Activated CD8-positive, alpha-beta memory T cell treated with anti-CD3 and anti-CD28 coated beads, Interleukin-2, amount 50 U/mL, for 24 hours (primary cell): Measurements from ENCODE around the gene AGER.

Experiments used
- DNase-seq: peaks from one replicate; pipeline ENCODE4 v3.0.0-alpha.2; 2020; ENCODE audit errors: extremely low read depth

Gene AGER

DNA sequence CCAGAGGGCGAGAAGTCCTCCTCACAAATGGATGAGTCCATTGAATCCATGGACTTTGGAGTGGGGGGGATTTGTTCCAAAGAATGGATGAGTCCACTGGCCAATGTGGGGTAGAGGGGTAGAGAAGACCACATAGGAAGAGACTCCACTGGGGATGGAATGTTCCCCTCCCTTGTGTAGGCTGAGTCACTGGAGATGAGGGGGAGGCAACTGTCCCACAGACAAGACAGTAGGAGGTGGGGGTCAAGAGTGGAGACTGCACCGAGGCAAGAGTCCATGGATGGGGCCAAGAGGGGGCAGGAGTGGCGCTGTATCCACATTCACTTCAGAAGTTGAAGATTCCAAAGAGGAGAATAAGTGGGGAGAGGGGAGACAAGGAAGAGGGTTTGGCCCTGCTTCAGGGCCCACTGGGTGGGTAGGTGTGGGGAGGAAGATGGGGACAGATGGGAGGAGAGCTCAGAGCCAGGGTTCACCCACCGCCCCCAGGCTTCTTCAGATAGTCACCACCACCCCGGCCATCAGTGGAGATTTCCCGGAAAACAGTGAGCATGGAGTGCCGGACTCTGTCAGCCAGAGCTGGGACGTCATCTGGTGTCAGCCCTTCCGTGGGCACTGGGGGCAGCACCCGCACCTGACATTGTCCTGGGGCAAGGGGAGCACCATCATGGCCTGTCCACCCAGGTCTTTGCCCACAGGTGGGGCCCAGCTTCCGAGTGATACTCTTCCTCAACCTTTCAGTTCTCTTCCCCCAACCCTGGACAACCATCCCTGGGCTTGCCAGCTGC, 15.1 kb downstream of the AGER start:
- DNase-seq = no peak

DNA sequence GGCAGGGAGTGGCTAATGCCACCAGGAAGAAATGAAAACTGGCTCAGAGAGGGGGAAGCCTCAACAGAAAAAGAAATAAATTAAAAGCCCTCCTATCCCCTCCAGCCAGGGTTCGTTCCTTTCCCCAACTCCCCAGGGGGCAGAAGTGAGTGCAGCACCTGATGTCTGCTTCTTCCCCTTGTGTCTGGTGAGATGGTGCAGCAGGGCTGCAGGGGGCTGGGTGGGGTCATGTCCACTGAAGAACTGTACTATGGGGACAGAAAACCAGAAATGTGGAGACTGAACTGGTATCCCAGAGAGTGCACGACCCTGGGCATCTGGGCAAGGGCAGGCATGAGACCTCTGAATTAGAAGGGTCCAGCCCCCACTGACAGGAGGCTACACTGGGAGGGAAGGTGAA, 15.7 kb downstream of the AGER start:
- no peak for DNase-seq

DNA sequence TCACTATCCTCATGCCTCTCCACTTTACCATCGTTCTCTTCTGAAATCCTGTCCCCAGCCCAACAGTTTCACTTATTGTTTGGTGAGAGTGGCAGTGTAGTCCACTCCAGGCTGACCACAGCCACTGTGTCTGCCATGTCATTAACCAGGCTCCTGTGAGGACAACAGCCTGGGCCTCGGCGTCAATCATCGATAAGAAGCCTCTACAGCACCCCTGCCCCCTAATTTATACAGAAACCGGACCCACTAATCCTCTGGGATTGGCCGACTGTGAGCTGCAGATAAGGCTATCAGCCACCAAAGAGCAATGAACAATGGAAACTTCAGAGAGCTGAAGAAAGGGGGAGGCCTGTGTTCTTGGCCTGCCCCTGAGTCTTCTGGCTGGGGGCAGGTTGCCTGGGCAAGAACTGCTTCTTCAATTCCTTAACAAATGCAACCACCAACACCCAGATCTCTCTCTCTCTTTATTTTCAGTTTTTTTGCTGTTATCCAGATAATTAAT, 16.2 kb downstream of the AGER start:
- no peak for DNase-seq

DNA sequence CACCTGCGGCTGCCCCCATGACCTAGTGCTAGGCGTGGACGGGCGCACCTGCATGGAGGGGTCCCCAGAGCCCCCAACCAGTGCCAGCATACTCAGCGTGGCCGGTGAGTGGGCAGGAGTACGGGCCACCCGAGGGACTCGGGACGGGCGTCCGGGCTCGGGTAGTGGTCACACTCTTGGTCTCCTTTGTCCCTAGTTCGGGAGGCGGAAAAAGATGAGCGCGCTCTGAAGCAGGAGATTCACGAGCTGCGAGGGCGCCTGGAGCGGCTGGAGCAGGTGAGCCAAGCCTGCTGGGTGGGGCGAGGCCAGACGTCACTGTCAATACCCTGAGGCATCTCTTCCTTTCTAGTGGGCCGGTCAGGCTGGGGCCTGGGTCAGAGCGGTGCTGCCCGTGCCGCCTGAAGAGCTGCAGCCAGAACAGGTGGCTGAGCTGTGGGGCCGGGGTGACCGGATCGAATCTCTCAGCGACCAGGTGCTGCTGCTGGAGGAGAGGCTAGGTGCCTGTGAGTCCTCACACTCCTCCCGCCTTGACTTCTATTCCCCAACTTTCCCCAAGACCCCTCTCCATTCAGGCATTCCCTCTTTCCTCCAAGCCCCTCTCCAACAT, 16.8 kb downstream of the AGER start:
- no peak for DNase-seq

DNA sequence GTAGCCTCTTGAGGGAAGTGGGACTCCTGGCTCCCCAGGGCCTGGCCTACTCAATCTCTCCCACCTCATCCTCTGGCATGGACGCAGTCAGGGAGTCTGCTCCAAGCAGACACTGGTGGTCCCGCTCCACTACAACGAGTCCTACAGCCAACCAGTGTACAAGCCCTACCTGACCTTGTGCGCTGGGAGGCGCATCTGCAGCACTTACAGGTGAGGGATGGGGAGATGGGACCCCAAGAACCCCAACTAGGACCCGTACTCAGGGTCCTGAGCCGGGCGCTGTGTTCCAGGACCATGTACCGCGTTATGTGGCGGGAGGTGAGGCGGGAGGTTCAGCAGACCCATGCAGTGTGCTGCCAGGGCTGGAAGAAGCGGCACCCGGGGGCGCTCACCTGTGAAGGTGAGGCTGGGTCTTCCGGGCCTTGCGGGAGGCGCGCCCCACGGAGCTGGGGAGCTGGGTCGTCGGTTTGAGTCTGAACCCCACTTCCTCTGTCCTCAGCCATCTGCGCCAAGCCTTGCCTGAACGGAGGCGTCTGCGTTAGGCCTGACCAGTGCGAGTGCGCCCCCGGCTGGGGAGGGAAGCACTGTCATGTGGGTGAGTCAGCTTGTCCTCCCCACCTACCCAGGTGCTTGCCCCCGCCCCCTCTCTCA, 17.5 kb downstream of the AGER start:
- DNase-seq = no peak

DNA sequence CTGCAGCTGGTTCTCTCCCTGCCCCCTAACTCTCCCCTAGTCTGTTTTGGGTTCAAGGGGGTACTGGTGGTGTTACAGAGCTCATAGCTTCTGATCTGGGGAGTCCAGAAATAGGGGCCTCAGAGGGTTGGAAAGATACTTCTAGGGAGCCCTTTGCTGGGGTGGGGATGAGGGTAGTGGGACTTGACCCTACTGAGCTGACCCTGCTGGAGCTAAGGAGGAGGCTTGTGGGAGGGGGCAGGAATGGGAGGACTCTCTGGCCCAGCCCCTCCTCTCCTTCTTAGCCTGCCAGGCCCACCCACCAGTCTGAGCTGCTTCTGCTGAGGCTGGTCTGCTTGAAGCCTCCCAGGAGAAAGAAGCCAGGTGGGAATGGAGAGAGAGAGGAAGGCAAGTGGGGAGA, 19.8 kb downstream of the AGER start, which contains the start of gene EGFL8:
TSS of gene EGFL8 (plus strand) at position 301 of the 400 bp plus-strand sequence. CDS start 1,571 bp downstream, outside the sequence.
- no peak for DNase-seq

DNA sequence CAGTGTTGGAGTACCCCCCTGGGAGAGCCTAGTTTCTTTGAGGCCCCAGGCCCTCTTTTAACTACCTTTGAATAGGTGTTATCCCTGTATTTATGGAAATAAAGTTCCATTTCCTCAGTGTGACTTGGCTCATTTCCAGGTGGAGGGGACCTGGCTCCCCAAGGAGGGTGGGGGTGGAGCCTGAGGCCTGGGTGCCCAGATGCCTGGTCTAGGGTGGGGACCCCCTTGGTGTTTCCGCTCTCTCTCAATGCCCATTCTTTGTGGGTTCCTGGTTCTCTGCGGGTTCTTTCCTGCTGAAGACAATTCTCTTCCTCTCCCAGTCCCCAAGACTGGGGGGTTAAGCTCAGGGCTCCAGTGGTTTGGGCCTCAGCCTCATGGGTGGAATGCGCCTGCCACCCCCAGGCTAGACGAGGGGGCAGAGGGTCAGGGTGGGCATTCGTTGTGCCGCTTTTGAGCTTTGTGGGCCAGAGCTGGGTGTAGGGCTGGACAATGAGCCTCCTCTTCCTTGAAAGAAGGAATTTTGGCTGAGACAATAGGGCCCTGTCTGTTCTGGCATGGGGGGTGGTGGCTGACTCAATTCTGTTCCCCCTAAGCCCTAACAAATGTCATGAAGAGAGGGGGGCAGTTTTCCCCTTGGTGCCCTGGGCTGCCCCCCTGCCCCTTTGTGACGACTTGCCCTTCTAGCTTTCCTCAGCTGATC, 20.3 kb downstream of the AGER start:
- no peak for DNase-seq

DNA sequence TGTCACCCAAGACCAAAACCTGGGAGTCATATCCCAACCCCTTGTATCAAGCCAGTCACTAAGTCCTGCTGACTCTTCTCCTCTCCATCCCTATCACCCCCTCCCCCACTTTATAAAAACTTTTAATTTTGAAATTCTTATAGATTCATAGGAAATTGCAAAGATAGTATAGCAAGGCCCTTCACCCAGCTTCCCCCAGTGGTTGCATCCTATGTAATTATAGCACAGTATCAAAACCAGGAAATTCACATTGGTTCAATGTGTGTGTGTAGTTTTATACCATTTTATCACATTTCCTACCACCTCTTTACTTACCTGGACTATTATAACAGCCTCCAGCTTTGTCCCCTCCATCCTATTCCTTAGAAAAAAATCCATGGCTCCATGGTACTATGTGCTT, 26.0 kb downstream of the AGER start:
- DNase-seq = no peak

DNA sequence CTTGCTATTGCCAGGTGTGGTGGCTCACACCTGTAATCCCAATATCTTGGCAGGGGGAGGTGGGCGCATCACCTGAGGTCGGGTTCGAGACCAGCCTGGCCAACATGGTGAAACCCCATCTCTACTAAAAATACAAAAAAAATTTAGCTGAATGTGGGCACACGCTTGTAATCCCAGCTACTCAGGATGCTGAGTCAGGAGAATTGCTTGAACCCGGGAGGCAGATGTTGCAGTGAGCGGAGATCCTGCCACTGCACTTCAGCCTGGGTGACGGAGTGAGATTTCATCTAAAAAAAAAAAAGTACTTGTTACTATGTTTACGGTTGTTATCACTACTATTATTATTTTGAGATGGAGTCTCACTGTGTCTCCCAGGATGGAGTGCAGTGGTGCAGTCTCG, 27.2 kb downstream of the AGER start:
- no peak for DNase-seq

DNA sequence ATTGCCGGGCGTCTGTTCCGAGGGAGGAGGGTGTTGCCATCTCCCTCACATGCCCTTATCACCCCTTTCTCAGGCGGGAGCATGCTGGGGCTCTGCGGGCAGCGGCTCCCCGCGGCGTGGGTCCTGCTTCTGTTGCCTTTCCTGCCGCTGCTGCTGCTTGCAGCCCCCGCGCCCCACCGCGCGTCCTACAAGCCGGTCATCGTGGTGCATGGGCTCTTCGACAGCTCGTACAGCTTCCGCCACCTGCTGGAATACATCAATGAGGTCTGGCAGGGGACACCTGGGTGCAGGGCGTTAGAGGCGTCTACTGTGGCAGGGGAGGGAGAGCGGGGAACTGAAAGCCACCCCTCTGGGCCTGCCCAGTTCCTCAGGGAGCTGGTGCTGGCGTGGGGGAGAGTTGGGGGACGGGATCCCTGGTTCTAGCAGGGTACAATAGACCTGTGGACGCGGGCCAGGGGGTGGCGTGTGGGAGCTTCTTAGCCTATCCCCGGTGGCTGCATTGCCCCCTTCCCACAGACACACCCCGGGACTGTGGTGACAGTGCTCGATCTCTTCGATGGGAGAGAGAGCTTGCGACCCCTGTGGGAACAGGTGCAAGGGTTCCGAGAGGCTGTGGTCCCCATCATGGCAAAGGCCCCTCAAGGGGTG, 29.4 kb downstream of the AGER start:
- DNase-seq = no peak

DNA sequence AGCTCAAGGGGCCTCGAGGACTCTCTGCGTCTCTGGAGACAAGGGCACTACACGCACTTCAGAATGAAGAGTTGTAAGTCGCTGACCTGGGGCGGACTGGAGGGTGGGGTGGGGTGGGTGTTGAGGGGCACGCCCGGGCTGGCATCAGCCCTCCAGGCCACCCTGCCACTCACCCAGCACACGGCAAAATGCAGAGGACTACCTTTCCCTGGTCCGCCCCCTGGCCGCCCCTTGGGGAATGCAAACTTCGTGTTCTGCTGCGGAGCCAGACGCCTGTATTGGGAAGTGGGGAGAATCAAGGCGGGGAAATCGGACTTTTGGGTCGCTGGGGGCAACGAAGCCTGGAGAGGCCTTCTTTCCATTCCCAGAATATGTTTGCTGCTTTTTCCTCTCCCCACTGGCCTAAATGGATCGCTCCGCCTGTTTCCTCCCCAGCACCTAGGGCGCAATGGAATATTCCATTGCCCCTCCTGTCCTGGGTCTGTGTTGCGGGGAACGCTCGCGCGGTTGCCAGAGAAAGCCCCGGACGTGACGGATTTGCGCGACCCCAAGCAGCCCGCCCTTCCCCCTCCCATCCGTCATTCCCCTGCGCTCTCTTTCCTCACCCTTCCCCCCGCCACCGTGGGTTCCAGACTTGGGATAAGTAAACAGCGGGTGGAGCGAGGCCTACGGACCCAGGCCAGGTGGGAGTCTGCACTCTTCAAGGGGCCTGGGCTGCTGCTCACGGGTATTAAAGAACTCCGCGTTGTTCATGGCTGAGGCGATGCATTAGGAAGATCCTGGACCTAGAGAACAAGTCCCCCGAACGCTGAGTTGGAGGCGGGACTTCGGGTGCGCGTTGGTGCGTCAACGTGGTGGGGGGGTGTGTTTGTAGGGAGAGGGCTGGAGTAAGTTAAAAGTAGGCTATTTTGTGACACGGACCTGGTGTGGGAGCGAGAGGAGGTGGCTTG, 30.2 kb downstream of the AGER start, which contains the start of gene PPT2:
TSS of gene PPT2 (plus strand) at position 578 of the 950 bp plus-strand sequence. CDS start 454 bp downstream, outside the sequence.
- DNase-seq = peak; percentile 73

DNA sequence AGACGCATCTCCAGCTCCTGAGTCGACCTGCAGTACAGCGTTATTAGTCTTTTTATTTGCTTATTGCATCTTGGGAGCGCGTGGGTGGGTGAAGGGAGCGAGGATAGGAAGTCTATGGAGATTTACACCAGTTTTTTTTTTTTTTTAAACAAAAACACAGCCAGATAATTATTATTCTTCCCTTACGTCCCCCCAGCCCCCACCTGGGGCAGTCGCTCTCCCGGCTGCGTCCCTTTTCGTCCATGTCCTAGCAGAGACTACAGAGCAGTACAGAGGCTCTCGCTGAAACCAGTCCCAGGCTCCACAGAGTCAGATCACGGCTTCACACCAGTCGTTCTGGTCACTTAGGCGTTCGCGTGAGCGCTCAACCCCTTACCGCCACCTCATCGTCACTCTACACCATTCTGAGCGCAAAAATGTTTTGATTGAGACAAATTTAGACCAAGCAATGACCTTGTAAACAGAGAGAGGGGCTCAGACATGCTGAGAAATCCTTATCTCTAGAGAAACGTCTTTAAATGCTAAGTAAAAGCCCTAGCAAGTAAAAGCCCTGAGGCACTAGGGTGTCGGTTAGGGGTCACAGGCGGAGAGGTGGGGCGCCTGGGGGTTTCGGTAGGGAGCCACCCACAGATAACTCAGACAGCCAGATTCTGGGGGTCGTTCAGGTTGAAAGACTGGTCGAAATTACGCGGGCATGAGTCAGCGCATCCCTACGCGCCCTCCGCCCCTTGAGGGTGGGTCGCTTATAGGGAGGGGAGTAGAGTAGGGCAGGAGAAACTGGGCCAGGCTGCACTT, 31.1 kb downstream of the AGER start:
- DNase-seq = no peak

DNA sequence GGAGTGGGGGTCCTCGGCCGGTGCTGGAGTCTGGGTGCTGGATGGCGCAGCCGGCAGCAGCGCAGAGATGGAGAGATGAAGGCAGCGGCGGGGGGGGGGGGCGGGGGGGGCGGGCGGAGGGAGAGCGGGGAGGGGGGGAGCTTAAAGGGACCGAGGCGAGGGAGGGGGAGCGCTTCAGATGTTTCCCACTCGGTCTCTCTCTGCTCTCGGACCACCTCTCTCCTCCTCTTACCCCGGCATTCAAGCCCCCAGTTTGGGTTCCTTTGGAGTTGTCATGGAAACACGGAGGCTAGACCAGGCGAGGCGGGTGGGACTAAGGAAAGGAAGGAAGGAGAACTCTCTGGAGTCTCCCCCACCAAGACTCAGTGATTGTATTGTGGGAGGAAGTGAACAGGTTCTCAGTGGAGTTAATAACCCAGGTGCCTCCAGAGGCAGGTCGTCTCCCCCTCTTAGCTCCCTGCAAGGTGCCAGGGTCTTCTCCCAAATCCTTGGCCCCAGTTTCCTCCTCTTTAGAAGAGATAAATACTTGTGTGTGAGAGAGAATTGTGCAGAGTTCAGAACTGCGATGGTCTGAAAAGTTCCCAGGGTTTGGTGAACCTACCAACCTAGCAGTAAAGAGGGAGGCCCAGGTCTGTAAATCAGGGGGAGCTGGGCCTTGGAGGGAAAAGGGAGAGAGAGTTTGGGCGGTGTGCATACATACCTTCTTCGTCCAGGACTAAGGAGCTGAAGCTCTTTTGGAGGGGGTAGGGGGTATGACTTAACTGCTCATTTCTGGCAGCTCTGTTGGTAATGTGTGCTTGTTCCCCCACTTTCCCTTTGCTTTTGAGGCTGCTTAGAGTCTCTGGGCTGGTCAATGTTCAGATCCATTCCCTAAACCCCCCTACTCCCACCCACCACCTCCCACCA, 31.9 kb downstream of the AGER start, which contains the start of gene PRRT1:
TSS of gene PRRT1 (minus strand) at position 77 of the 906 bp plus-strand sequence. CDS start 112 bp downstream, outside the sequence.
- no peak for DNase-seq

DNA sequence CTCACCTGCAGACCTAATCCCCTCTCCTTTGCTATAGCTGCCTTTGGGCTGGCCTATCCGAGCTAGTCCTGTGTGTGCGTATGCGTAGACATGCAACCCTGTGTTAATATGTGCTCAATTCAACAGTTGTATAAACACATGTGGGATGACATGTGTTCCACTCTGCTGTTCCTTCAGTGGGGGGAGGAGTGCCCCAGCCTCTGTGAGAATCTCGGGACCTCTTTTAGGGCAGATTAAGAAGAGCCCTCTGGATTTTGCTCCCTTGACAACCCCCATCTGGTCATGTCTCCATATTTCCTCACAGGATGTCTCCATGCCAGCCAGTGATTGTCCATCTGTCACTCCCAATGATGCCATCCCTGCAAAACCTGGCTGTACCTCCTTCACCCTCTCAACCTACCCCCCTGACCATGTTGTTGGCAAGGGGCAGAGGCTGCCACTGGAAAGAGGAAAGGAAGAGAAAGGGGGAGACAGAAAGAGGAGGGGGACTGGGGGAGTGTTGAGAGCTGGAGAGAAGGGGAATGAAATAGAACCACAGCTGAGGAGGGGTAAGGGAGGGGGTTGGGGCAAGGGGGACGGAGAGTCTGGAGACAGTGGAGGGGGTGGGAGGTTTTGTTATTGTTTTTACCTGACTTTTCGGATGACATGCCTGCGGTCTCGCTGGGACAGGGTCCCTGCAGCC, 32.7 kb downstream of the AGER start:
- DNase-seq = no peak

DNA sequence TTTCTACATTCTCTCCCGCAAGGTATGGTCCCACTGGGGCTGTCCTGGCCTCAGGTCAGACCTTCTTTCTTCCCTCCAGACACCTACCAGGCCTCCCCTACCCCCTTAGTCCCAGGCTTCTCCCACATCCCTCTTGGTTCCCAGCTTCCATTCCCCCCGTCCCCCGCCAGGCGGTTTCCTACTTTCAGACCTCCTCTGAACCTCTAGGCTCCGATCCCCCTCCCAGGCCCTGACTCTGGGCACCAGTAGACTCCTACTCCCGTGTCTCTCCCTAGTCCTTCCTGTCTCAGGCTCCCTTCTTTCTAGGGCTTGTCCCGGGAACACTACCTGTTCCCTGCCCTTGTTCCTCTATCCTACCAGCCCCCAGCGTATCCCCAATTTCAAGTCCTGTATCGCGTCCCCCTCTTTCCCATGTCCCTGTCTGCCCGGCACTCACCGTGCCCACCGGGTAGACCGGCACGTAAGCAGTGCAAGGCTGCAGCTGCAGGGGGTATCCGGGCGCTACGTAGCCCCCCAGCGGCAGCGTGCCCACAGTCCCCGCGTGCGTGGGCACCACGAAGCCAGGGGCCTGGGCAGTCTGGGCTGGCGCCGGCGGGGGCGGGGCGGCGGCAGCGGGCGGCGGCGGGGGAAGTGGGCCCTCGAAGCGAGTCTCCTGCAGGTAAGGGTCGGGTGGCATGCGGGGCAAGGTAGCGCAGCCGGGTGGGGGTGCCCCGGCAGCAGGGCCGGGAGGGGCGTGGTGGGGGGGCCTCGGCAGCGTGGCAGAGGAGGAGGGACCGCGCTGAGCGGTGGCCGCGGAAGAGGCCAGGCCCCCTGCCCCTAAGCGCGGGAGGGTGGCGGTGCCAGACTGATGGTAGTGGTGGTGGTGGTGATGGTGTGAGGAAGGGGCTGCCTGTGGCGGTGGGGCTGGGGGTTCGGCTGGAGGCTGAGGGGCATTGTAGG, 33.9 kb downstream of the AGER start:
- no peak for DNase-seq

DNA sequence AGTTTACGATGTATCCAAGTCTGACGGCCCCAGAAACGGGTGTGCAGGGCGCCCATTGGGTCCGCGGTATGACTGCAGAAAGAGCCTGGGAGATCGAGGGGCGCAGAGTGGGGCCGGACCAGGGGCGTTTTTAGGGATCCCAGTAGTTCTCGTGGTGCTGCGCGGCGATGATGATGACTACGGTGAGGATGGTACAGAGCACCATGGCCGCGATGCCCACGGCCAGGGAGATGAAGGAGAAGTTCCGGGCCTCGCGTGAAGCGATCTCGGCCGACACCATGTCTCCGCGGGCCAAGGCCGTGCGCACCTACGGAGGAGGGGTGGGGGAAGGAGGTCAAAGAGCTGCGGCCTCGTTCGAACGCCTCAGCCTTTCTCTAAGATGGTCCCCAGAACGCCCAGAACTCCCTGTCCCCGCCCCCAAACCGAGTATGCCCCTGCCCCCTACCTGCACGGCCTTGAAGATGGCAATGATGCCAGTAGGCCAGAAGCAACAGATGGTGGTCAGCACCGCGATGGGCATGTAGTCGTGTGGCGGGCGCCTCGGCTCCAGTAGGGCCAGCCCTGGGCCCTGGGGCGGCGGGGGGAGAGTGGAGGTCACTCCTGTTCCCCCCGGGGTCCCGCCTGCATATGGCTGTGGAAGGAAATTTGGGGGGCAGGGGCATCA, 34.8 kb downstream of the AGER start:
- no peak for DNase-seq
